HepG2 (cell line): ENCODE data around the gene JMJD6. TPM values are rescaled to one million over a fixed set of nuclear protein-coding genes. Genes with fewer than 3 reads are reported as not detected.
"Not testable (repeated sequence)": the region's sequence is repeated elsewhere in the genome, so short reads cannot be mapped to it uniquely, and the experiment has no call there.

Experiments
- ADNP ChIP-seq: sonication (generic); formaldehyde crosslinking; IDR thresholded peaks from 2 replicates; pipeline ENCODE4 v1.4.0; 2020; ENCODE audit warnings: missing genetic modification reagents
- CREB3 ChIP-seq: sonication (generic); formaldehyde crosslinking; IDR thresholded peaks from 2 replicates; pipeline ENCODE4 v1.5.0; 2020; ENCODE audit warnings: missing genetic modification reagents
- NFKB2 ChIP-seq: sonication (generic); formaldehyde crosslinking; IDR thresholded peaks from 2 replicates; pipeline ENCODE4 v1.4.0; 2020; ENCODE audit warnings: missing genetic modification reagents, borderline replicate concordance
- ZHX2 ChIP-seq, 2 experiments: sonication (generic) in 1 of 2; formaldehyde crosslinking in 1 of 2; IDR thresholded peaks; 2 replicates each; pipeline versions ENCODE4 v1.6.1 to v1.9.0; 2014 to 2022; ENCODE audit warnings: antibody characterized with exemption in 1 of 2, borderline replicate concordance in 1 of 2, inconsistent platforms in 1 of 2, low read depth in 1 of 2, missing genetic modification reagents in 1 of 2
- ZNF773 ChIP-seq: sonication (generic); formaldehyde crosslinking; IDR thresholded peaks from 2 replicates; pipeline ENCODE4 v1.4.0; 2020; ENCODE audit warnings: missing genetic modification reagents, borderline replicate concordance
- polyA plus RNA-seq, 8 experiments: library from polyadenylated mRNA; depleted of rRNA in 3 of 8; stranded (reverse) in 7 of 8; unstranded in 1 of 8; fragments of >200 nt; fragmentation: Illumina TruSeq in 4 of 8; extraction: Trizol in 4 of 8; gene quantifications; 2 replicates each; pipeline versions ENCODE4 v1.2.1 to v1.2.3, GENCODE V29; 2011 to 2016; ENCODE audit warnings: low read depth in 4 of 8, missing spikeins in 1 of 8, mixed read lengths in 1 of 8; ENCODE audit not compliant: insufficient read depth in 1 of 8
- total RNA-seq, 5 experiments: library from RNA; depleted of rRNA; stranded (reverse); fragments of >200 nt; fragmentation: Illumina TruSeq; extraction: Trizol; gene quantifications; 2 replicates each; pipeline ENCODE4 v1.2.3, GENCODE V29; 2016; ENCODE audit warnings: low read depth in 1 of 5

The JMJD6 gene
- total and polyA plus RNA-seq, 2 of the 13 experiments (the other 11 are each of a cell fraction or from before 2014, with no cell fraction given), result 33.6 to 41.0 TPM

- 0 out of 2 replicates have a peak, but pooled peaks have one; percentile 39 for TF ChIP-seq ADNP (CRISPR knock-in tag)
- peak; percentile 44; the same call in 1 of the 2 replicates for TF ChIP-seq NFKB2
- TF ChIP-seq CREB3, result 0 out of 2 replicates have a peak, but pooled peaks have one; percentile 29
- 0 out of 2 replicates have a peak, but pooled peaks have one; percentile 24 for TF ChIP-seq ZNF773 (CRISPR knock-in tag)
- TF ChIP-seq ZHX2 (IDR thresholded peaks at IDR 0.05; ENCODE audit: low read depth), result not testable (repeated sequence)
- TF ChIP-seq ZHX2 (CRISPR knock-in tag; IDR thresholded peaks at IDR 0.05; ENCODE audit: borderline replicate concordance), result 0 out of 2 replicates have a peak, but pooled peaks have one; percentile 32
Measured at GRCh38 chr17:76731800-76732733, 5.7 kb upstream of the JMJD6 start (continued).
